Stimulated activated CD4-positive, alpha-beta T cell treated with anti-CD3 and anti-CD28 coated beads, Interleukin-4, amount 100 ng/mL, for 48 hours (primary cell): Measurements from ENCODE around the gene MAPK10.
"Not testable (repeated sequence)": the region's sequence is repeated elsewhere in the genome, so short reads cannot be mapped to it uniquely, and the experiment has no call there.

ENCODE experiments used
- DNase-seq, 2 donors: peaks; one replicate each; pipeline ENCODE4 v3.0.0-alpha.2; 2020; ENCODE audit warnings: low read depth in 2 of 2

MAPK10 gene

GRCh38 chr4:86338989-86339388 lies 20.9 kb downstream of the MAPK10 start:
- DNase-seq: no peak

- DNase-seq: no peak
These were observed 21.3 kb downstream of the MAPK10 start for GRCh38 chr4:86338521-86338920.

- no peak for DNase-seq
These were observed 25.7 kb downstream of the MAPK10 start for GRCh38 chr4:86334020-86334750.

- DNase-seq: no peak
These were observed 26.6 kb downstream of the MAPK10 start for GRCh38 chr4:86333236-86333635.

- no peak for DNase-seq
These were observed 28.7 kb downstream of the MAPK10 start for GRCh38 chr4:86330961-86331742.

GRCh38 chr4:86330411-86330810 lies 29.4 kb downstream of the MAPK10 start:
- DNase-seq: not testable (repeated sequence)

- no peak for DNase-seq
These were observed 30.4 kb downstream of the MAPK10 start for GRCh38 chr4:86329431-86329830.

GRCh38 chr4:86326400-86326799 lies 33.5 kb downstream of the MAPK10 start:
- DNase-seq: no peak

GRCh38 chr4:86319390-86319789 lies 40.5 kb downstream of the MAPK10 start:
- DNase-seq: no peak

- DNase-seq: no peak
These were observed 44.3 kb downstream of the MAPK10 start for GRCh38 chr4:86315579-86315978.

- no peak for DNase-seq
These were observed 46.2 kb downstream of the MAPK10 start for GRCh38 chr4:86313656-86314055.

GRCh38 chr4:86307432-86307831 lies 52.4 kb downstream of the MAPK10 start:
- DNase-seq: no peak

- DNase-seq: no peak
These were observed 53.0 kb downstream of the MAPK10 start for GRCh38 chr4:86306816-86307215.

GRCh38 chr4:86302830-86303229 lies 57.0 kb downstream of the MAPK10 start:
- no peak for DNase-seq

GRCh38 chr4:86302251-86302650 lies 57.6 kb downstream of the MAPK10 start:
- no peak for DNase-seq

- no peak for DNase-seq
These were observed 59.3 kb downstream of the MAPK10 start for GRCh38 chr4:86300516-86300915.

GRCh38 chr4:86296865-86297264 lies 63.0 kb downstream of the MAPK10 start:
- no peak for DNase-seq

- no peak for DNase-seq
These were observed 65.0 kb downstream of the MAPK10 start for GRCh38 chr4:86294883-86295282.

GRCh38 chr4:86291180-86291579 lies 68.7 kb downstream of the MAPK10 start:
- DNase-seq: no peak

- no peak for DNase-seq
These were observed 73.1 kb downstream of the MAPK10 start for GRCh38 chr4:86286726-86287125.

- DNase-seq: no peak
These were observed 76.5 kb downstream of the MAPK10 start for GRCh38 chr4:86283371-86283770.

- no peak for DNase-seq
These were observed 79.6 kb downstream of the MAPK10 start for GRCh38 chr4:86280246-86280645.

- no peak for DNase-seq
These were observed 80.4 kb downstream of the MAPK10 start for GRCh38 chr4:86279293-86279960.
